ENCODE data around the gene CDCP2. TPM values are rescaled to one million over a fixed set of nuclear protein-coding genes. Genes with fewer than 3 reads are reported as not detected.
A peak's percentile ranks its signal among the peaks of the same experiment; 100 is the strongest.
"Not testable (repeated sequence)": the region's sequence is repeated elsewhere in the genome, so short reads cannot be mapped to it uniquely, and the experiment has no call there.

The CDCP2 gene
- total RNA-seq, 2 donors from 2014 or later = 0.23 TPM; not detected in 1

DNA sequence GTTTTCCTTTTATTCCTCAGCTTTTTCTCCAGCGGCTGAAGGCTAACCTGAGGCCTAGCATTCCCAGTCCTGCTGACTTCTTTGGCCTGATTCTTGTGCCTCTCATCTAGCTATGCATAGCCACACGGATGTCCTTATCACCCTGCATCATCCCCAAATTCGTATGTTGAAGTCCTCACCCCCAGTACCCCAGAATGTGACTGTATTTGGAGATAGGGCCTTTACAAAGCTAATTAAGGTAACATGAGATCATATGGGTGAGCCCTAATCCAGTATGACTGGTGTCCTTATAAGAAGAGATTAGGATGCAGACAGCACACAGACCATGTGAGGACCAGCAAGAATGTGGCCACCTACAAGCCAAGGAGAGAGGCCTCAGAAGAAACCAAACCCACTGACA lies 44.6 kb downstream of the CDCP2 start:
- intact Hi-C loops (cut with DNase I) = no loop called here

DNA sequence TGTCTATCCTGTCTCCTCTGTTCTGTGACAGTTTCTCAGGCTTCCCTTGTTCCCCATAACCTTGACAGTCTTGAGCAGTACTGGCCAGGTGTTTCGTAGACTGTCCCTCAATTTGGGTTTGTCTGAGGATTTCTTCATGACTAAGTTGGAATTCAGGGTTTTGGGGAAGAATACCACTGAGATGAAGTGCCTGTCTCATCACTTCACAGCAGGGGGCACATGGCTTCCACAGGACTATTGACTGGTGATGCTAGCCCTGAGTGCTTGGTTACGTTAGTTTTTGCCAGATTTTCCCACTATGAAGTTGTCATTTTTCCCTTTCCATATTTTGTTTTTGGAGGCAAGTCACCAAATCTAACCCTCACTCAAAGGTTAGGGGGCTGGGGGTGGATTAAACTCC lies 45.7 kb downstream of the CDCP2 start:
- Histone ChIP-seq H3K4me3 (no peak overlapping the region), H3K9me3 (no peaks in the 10 kb centered on the region), H3K4me1 (replicated peaks) (no peaks in the 10 kb centered on the region), H3K27ac (no peak overlapping the region), H3K27me3 (replicated peaks; ENCODE audit: insufficient read depth) (no peaks in the 10 kb centered on the region), H3K36me3 (no peaks in the 10 kb centered on the region)
- DNase-seq (ENCODE audit: low spot score) = no peak
- 48% methylated on average over 2 of the region's 2 CpGs for WGBS
- intact Hi-C loops (cut with DNase I) = no loop called here
- TF ChIP-seq, protein P1, sequence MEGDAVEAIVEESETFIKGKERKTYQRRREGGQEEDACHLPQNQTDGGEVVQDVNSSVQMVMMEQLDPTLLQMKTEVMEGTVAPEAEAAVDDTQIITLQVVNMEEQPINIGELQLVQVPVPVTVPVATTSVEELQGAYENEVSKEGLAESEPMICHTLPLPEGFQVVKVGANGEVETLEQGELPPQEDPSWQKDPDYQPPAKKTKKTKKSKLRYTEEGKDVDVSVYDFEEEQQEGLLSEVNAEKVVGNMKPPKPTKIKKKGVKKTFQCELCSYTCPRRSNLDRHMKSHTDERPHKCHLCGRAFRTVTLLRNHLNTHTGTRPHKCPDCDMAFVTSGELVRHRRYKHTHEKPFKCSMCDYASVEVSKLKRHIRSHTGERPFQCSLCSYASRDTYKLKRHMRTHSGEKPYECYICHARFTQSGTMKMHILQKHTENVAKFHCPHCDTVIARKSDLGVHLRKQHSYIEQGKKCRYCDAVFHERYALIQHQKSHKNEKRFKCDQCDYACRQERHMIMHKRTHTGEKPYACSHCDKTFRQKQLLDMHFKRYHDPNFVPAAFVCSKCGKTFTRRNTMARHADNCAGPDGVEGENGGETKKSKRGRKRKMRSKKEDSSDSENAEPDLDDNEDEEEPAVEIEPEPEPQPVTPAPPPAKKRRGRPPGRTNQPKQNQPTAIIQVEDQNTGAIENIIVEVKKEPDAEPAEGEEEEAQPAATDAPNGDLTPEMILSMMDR (IDR thresholded peaks at IDR 0.05) = peak in 1 of 4 experiments; percentile 7
- TF ChIP-seq POLR2AphosphoS5 (IDR thresholded peaks at IDR 0.05) (no peak), POLR2A (IDR thresholded peaks at IDR 0.05) (no peak)

More for the DNA sequence above, 44.6 kb downstream of the CDCP2 start:
- TF ChIP-seq POLR2AphosphoS5 (IDR thresholded peaks at IDR 0.05) (no peak), POLR2A (IDR thresholded peaks at IDR 0.05) (no peak)
- TF ChIP-seq, protein P1 (IDR thresholded peaks at IDR 0.05) = no peak
- Histone ChIP-seq H3K9me3 (no peaks in the 10 kb centered on the region), H3K27me3 (replicated peaks; ENCODE audit: insufficient read depth) (no peaks in the 10 kb centered on the region), H3K4me1 (replicated peaks) (no peaks in the 10 kb centered on the region), H3K36me3 (no peaks in the 10 kb centered on the region), H3K27ac (no peak overlapping the region), H3K4me3 (no peak overlapping the region)
- no peak for DNase-seq (ENCODE audit: low spot score)
- WGBS = 91% methylated on average over 3 of the region's 3 CpGs

GRCh38 chr1:54105736-54106269 lies 47.0 kb downstream of the CDCP2 start:
- no peaks in the 10 kb centered on the region for H3K36me3 ChIP-seq
- TF ChIP-seq, protein P1 (IDR thresholded peaks at IDR 0.05) = no peak
- TF ChIP-seq POLR2A (IDR thresholded peaks at IDR 0.05) (no peak), POLR2AphosphoS5 (IDR thresholded peaks at IDR 0.05) (no peak)
- H3K4me3 ChIP-seq = no peak overlapping the region
- H3K27me3 ChIP-seq (replicated peaks; ENCODE audit: insufficient read depth) = no peaks in the 10 kb centered on the region
- H3K4me1 ChIP-seq (replicated peaks) = no peaks in the 10 kb centered on the region
- H3K27ac ChIP-seq = no peak overlapping the region
- no peak for DNase-seq (ENCODE audit: low spot score)
- 83% methylated on average over 6 of the region's 6 CpGs for WGBS
- no peaks in the 10 kb centered on the region for H3K9me3 ChIP-seq
- intact Hi-C loops (cut with DNase I) = no loop called here

- 89% methylated on average over 1 of the region's 1 CpG for WGBS
These were observed 47.7 kb downstream of the CDCP2 start for GRCh38 chr1:54105080-54105479.

GRCh38 chr1:54104613-54105012 lies 48.2 kb downstream of the CDCP2 start:
- H3K4me3 ChIP-seq; intact Hi-C loops (cut with DNase I); H3K36me3 ChIP-seq; H3K27me3 ChIP-seq (replicated peaks; ENCODE audit: insufficient read depth); H3K4me1 ChIP-seq (replicated peaks); H3K27ac ChIP-seq; H3K9me3 ChIP-seq; DNase-seq (ENCODE audit: low spot score): not testable (repeated sequence)
- 90% methylated on average over 9 of the region's 9 CpGs for WGBS

More at GRCh38 chr1:54105080-54105479, 47.7 kb downstream of the CDCP2 start:
- no peaks in the 10 kb centered on the region for H3K27me3 ChIP-seq (replicated peaks; ENCODE audit: insufficient read depth)
- intact Hi-C loops (cut with DNase I) = no loop called here
- no peak overlapping the region for H3K27ac ChIP-seq
- no peaks in the 10 kb centered on the region for H3K36me3 ChIP-seq
- no peak for DNase-seq (ENCODE audit: low spot score)
- TF ChIP-seq POLR2AphosphoS5 (IDR thresholded peaks at IDR 0.05) (no peak), POLR2A (IDR thresholded peaks at IDR 0.05) (no peak)
- TF ChIP-seq, protein P1 (IDR thresholded peaks at IDR 0.05) = no peak
- H3K4me3 ChIP-seq = no peak overlapping the region
- H3K9me3 ChIP-seq = no peaks in the 10 kb centered on the region
- H3K4me1 ChIP-seq (replicated peaks) = no peaks in the 10 kb centered on the region

All from prostate gland (tissue), 2 donors.